Fibroblast of lung (primary cell): ENCODE measurements around the gene MUC4. TPM values are rescaled to one million over a fixed set of nuclear protein-coding genes. Genes with fewer than 3 reads are reported as not detected.
"Not testable (repeated sequence)": the region's sequence is repeated elsewhere in the genome, so short reads cannot be mapped to it uniquely, and the experiment has no call there.

Experiments used
- DNase-seq, 2 donors: peaks; one replicate each; pipeline versions ENCODE4 v3.0.0 to v3.0.0-alpha.2; 2010; ENCODE audit warnings: low read depth in 2 of 2
- H2AFZ ChIP-seq: 2 replicates; pipeline ENCODE4 v1.5.1; 2012; ENCODE audit warnings: low read length, control low read depth, inconsistent platforms
- H3K27ac ChIP-seq: 2 replicates; pipeline ENCODE4 v1.5.1; 2011; ENCODE audit warnings: low read length, control low read depth; ENCODE audit not compliant: insufficient read depth
- H3K27me3 ChIP-seq: 2 replicates; pipeline ENCODE4 v1.5.1; 2011; ENCODE audit warnings: mild to moderate bottlenecking, low read length; ENCODE audit not compliant: control insufficient read depth, insufficient read depth
- H3K36me3 ChIP-seq: 2 replicates; pipeline ENCODE4 v1.5.1; 2011; ENCODE audit warnings: low read length; ENCODE audit not compliant: control insufficient read depth, insufficient read depth
- H3K4me1 ChIP-seq: 2 replicates; pipeline ENCODE4 v1.5.1; 2011; ENCODE audit warnings: low read length; ENCODE audit not compliant: control insufficient read depth, insufficient read depth; ENCODE audit errors: extremely low read depth
- H3K4me2 ChIP-seq: 2 replicates; pipeline ENCODE4 v1.5.1; 2011; ENCODE audit warnings: low read length, control low read depth; ENCODE audit not compliant: insufficient read depth; ENCODE audit errors: extremely low read depth
- H3K4me3 ChIP-seq, 4 experiments: fragments of 200-600 bp in 1 of 4; sonication (generic) in 1 of 4; replicated peaks in 1 of 4; 2 replicates each; pipeline ENCODE4 v1.5.1; 2011 to 2016; ENCODE audit warnings: low read length in 4 of 4, low read depth in 3 of 4, mild to moderate bottlenecking in 3 of 4, control low read depth in 2 of 4, inconsistent platforms in 1 of 4, mixed read lengths in 1 of 4; ENCODE audit not compliant: insufficient read depth in 1 of 4; ENCODE audit errors: control extremely low read depth in 1 of 4
- H3K79me2 ChIP-seq: 2 replicates; pipeline ENCODE4 v1.5.1; 2012; ENCODE audit warnings: mild to moderate bottlenecking, low read length, inconsistent platforms; ENCODE audit not compliant: control insufficient read depth, insufficient read depth
- H3K9ac ChIP-seq: 2 replicates; pipeline ENCODE4 v1.5.1; 2011; ENCODE audit warnings: mild to moderate bottlenecking, low read length, control low read depth; ENCODE audit not compliant: insufficient read depth
- H3K9me3 ChIP-seq: 2 replicates; pipeline ENCODE4 v1.5.1; 2012; ENCODE audit warnings: low read depth, low read length; ENCODE audit not compliant: control insufficient read depth, insufficient read depth
- H4K20me1 ChIP-seq: 2 replicates; pipeline ENCODE4 v1.5.1; 2011; ENCODE audit warnings: low read length; ENCODE audit not compliant: control insufficient read depth, insufficient read depth; ENCODE audit errors: extremely low read depth
- EZH2 ChIP-seq: IDR thresholded peaks from 2 replicates; pipeline ENCODE4 v1.5.1; 2012; ENCODE audit warnings: low read length, control low read depth, mild to moderate bottlenecking; ENCODE audit errors: missing control alignments
- polyA plus RNA-seq, 2 donors: library from polyadenylated mRNA; depleted of rRNA in 1 of 2; stranded (reverse) in 1 of 2; unstranded in 1 of 2; fragments of >200 nt; gene quantifications; 2 replicates each; pipeline ENCODE4 v1.2.1, GENCODE V29; 2011 to 2012; ENCODE audit warnings: missing spikeins in 1 of 2
- total RNA-seq: library from RNA; depleted of rRNA; stranded (reverse); fragments of >200 nt; gene quantifications from 2 replicates; pipeline ENCODE4 v1.2.1, GENCODE V29; 2014
- TF ChIP-seq, protein P1 (sequence below), 2 donors: IDR thresholded peaks in 1 of 2; conservative IDR thresholded peaks in 1 of 2; 1 replicate in 1 of 2; 2 replicates in 1 of 2; pipeline ENCODE4 v1.5.1; 2011 to 2012; ENCODE audit warnings: low read length in 2 of 2, control low read depth in 1 of 2, inconsistent platforms in 1 of 2, low read depth in 1 of 2, mild to moderate bottlenecking in 1 of 2

Gene MUC4
- total and polyA plus RNA-seq, 2 donors (not counting 1 experiment from before 2014, with no cell fraction given), result not detected

DNA sequence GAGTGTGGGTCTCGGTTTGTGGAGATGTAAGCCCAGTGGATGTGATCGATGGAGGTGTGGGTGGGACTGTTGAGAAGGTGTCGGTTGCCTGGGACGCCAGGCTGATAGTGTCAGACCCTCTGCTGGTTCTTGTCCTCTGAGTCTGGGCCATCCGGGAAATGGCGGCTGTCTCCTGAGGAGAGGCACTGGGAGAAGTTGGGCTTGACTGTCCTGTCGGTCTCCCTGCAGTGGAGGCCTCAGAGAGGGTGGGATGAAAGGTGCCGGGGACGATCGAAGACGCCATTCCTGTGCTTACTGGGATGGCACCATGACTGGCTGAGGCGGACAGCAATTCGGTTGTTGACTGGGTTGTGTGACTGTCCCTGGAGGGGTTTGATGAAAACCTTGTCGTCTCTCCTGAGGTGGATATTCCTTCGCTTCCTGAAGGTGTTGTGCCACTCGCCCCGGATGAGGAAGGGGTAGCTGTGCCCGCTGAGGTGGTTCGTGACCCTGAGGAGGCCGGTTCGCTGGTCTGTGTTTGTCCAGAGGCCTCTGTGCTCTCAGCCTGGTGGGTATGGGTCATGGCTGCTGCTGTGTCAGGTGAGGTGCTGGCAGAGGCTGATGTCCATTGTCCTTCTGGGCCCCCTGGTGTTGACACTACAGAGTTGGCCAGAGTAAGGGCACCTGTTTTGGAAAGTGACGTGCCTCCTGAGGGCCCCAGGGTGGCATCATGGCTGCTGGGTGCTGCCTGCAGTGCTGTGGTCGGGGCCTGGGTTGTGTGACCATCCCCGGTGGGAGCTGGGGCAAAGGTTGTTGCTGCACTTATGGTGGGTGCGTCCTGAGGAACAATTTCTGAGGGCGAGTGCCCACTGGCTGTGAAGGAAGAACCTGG, 22.8 kb downstream of the MUC4 start:
- H3K4me3 ChIP-seq, result no peak overlapping the region
- TF ChIP-seq EZH2, result no peak
- TF ChIP-seq, protein P1, sequence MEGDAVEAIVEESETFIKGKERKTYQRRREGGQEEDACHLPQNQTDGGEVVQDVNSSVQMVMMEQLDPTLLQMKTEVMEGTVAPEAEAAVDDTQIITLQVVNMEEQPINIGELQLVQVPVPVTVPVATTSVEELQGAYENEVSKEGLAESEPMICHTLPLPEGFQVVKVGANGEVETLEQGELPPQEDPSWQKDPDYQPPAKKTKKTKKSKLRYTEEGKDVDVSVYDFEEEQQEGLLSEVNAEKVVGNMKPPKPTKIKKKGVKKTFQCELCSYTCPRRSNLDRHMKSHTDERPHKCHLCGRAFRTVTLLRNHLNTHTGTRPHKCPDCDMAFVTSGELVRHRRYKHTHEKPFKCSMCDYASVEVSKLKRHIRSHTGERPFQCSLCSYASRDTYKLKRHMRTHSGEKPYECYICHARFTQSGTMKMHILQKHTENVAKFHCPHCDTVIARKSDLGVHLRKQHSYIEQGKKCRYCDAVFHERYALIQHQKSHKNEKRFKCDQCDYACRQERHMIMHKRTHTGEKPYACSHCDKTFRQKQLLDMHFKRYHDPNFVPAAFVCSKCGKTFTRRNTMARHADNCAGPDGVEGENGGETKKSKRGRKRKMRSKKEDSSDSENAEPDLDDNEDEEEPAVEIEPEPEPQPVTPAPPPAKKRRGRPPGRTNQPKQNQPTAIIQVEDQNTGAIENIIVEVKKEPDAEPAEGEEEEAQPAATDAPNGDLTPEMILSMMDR (conservative IDR thresholded peaks at IDR 0.05 in 1 of 2, IDR thresholded peaks at IDR 0.05 in 1 of 2; ENCODE audit: low read depth in 1 of 2, low read length in 2 of 2), result no peak
- no peak overlapping the region for H3K4me2 ChIP-seq
- H2AFZ ChIP-seq, result no peak overlapping the region
- no peaks in the 10 kb centered on the region for H3K9me3 ChIP-seq
- DNase-seq, result no peak
- H3K27me3 ChIP-seq, result no peaks in the 10 kb centered on the region
- H3K9ac ChIP-seq, result no peak overlapping the region
- H3K27ac ChIP-seq, result no peak overlapping the region
- no peaks in the 10 kb centered on the region for H3K36me3 ChIP-seq
- H3K79me2 ChIP-seq, result no peaks in the 10 kb centered on the region
- no peaks in the 10 kb centered on the region for H3K4me1 ChIP-seq
- H4K20me1 ChIP-seq, result no peaks in the 10 kb centered on the region

DNA sequence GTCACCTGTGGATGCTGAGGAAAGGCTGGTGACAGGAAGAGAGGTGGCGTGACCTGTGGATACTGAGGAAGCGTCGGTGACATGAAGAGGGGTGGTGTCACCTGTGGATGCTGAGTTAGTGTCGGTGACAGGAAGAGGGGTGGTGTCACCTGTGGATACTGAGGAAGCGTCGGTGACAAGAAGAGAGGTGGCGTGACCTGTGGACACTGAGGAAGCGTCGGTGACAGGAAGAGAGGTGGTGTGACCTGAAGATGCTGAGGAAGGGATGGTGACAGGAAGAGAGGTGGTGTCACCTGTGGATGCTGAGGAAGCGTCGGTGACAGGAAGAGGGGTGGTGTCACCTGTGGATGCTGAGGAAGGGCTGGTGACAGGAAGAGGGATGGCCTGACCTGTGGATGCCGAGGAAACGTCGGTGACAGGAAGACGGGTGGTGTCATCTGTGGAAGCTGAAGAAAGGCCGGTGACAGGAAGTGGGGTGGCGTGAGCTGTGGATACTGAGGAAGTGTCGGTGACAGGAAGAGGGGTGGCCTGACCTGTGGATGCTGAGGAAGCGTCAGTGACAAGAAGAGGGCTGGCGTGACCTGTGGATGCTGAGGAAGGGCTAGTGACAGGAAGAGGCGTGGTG, 25.8 kb downstream of the MUC4 start:
- H3K9me3 ChIP-seq, H3K79me2 ChIP-seq, H3K36me3 ChIP-seq, H3K4me2 ChIP-seq, DNase-seq, H2AFZ ChIP-seq, H3K9ac ChIP-seq, H4K20me1 ChIP-seq, H3K27me3 ChIP-seq, H3K4me1 ChIP-seq, H3K27ac ChIP-seq, H3K4me3 ChIP-seq: not testable (repeated sequence)

DNA sequence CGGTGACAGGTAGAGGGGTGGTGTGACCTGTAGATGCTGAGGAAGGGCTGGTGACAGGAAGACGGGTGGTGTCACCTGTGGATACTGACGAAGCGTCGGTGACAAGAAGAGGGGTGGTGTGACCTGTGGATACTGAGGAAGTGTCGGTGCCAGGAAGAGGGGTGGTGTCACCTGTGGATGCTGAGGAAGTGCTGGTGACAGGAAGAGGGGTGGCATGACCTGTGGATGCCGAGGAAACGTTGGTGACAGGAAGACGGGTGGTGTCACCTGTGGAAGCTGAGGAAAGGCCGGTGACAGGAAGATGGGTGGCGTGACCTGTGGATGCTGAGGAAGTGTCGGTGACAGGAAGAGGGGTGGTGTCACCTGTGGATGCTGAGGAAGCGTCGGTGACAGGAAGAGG, 27.7 kb downstream of the MUC4 start:
- H3K27me3 ChIP-seq, DNase-seq, H3K36me3 ChIP-seq, H3K79me2 ChIP-seq, H3K4me2 ChIP-seq, H3K4me1 ChIP-seq, H3K27ac ChIP-seq, H3K4me3 ChIP-seq, H4K20me1 ChIP-seq, H3K9ac ChIP-seq, H3K9me3 ChIP-seq, H2AFZ ChIP-seq: not testable (repeated sequence)

DNA sequence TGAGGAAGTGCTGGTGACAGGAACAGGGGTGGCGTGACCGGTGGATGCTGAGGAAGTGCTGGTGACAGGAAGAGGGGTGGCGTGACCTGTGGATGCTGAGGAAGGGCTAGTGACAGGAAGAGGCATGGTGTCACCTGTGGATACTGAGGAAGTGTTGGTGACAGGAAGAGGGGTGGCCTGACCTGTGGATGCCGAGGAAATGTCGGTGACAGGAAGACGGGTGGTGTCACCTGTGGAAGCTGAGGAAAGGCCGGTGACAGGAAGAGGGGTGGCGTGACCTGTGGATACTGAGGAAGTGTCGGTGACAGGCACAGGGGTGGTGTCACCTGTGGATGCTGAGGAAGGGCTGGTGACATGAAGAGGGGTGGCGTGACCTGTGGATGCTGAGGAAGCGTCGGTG, 30.5 kb downstream of the MUC4 start:
- not testable (repeated sequence) for H3K36me3 ChIP-seq, H3K79me2 ChIP-seq, DNase-seq, H3K4me2 ChIP-seq, H3K9me3 ChIP-seq, H2AFZ ChIP-seq, H3K4me3 ChIP-seq, H3K9ac ChIP-seq, H3K4me1 ChIP-seq, H3K27ac ChIP-seq, H4K20me1 ChIP-seq, H3K27me3 ChIP-seq
